NCI-H2107 (cell line): Measurements from ENCODE around the gene HTRA1.

Source experiments
- DNase-seq: peaks from one replicate; lab custom pipeline; 2025; lab: John Stamatoyannopoulos, UW

Gene HTRA1

GRCh38 chr10:122519144-122519543 lies 57.8 kb downstream of the HTRA1 start:
- DNase-seq: no peak

GRCh38 chr10:122519873-122520272 lies 58.5 kb downstream of the HTRA1 start:
- no peak for DNase-seq

- no peak for DNase-seq
These were observed 59.7 kb downstream of the HTRA1 start for GRCh38 chr10:122521011-122521410.

- no peak for DNase-seq
These were observed 63.5 kb downstream of the HTRA1 start for GRCh38 chr10:122524811-122525210.

GRCh38 chr10:122525788-122526187 lies 64.4 kb downstream of the HTRA1 start:
- no peak for DNase-seq

GRCh38 chr10:122526892-122527291 lies 65.5 kb downstream of the HTRA1 start:
- no peak for DNase-seq

GRCh38 chr10:122530177-122530576 lies 68.8 kb downstream of the HTRA1 start:
- no peak for DNase-seq

- no peak for DNase-seq
These were observed 69.9 kb downstream of the HTRA1 start for GRCh38 chr10:122531261-122531660.

GRCh38 chr10:122531939-122532338 lies 70.6 kb downstream of the HTRA1 start:
- no peak for DNase-seq

- DNase-seq: no peak
These were observed 71.4 kb downstream of the HTRA1 start for GRCh38 chr10:122532601-122533296.

GRCh38 chr10:122537545-122537944 lies 76.2 kb downstream of the HTRA1 start:
- DNase-seq: no peak

GRCh38 chr10:122541541-122542002 lies 80.2 kb downstream of the HTRA1 start:
- DNase-seq: no peak

- DNase-seq: no peak
These were observed 82.5 kb downstream of the HTRA1 start for GRCh38 chr10:122543676-122544445.

GRCh38 chr10:122544493-122544892 lies 83.1 kb downstream of the HTRA1 start:
- no peak for DNase-seq

GRCh38 chr10:122546242-122546641 lies 84.9 kb downstream of the HTRA1 start:
- DNase-seq: no peak

GRCh38 chr10:122548407-122549085 lies 87.2 kb downstream of the HTRA1 start:
- no peak for DNase-seq

GRCh38 chr10:122549636-122550035 lies 88.3 kb downstream of the HTRA1 start:
- DNase-seq: no peak

GRCh38 chr10:122550427-122550826 lies 89.1 kb downstream of the HTRA1 start:
- DNase-seq: no peak

GRCh38 chr10:122550983-122551382 lies 89.6 kb downstream of the HTRA1 start:
- no peak for DNase-seq

GRCh38 chr10:122551450-122551849 lies 90.1 kb downstream of the HTRA1 start:
- no peak for DNase-seq

- no peak for DNase-seq
These were observed 92.0 kb downstream of the HTRA1 start for GRCh38 chr10:122553341-122553740.

- DNase-seq: no peak
These were observed 93.0 kb downstream of the HTRA1 start for GRCh38 chr10:122554131-122555036.
